Measurements from ENCODE around the gene USP49.

DNA sequence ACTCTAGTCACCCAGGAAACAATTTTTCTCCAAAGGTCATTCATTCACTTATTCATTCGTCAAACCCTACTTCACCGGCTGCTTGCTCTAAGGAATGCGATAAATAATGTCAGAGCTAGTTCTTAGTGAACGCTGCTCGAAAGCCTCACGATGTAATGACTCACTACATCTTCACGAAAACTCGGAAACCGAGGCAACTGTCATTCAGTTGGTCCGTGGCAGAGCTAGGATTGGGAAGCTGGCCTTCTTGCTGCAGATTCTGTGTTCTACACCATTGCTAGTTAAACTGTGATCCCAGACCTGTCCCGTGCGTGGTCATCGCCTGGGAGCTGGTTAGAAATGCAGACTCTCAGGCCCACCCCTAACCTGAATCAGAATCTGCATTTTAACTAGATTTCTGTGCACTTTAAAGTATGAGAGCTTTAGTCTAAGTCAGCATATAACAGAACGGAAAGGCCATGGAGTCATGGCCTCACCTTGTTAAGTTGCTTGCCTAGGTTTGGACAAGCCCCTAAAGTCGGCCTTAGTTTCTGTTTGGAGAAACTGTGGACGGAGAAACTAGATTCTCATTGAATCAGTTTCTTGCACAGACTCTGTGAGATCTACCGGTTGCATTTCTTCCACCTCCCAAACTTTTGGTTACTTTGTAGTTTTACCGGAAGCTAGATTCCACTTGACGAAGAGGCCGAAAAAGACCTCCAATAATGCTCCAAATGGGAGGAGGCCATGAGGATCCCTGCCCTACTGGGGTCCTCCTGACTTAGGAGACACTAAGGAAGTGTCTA, 47.1 kb upstream of the USP49 start:
- TF ChIP-seq CTCF (IDR thresholded peaks at IDR 0.05 in 4 of 5, conservative IDR thresholded peaks at IDR 0.05 in 1 of 5) (no peak), POLR2A (IDR thresholded peaks at IDR 0.05) (no peak)
